DMS79 (cell line): ENCODE measurements around the gene ADARB2.

Experiments
- DNase-seq: peaks from one replicate; lab custom pipeline; 2025; lab: John Stamatoyannopoulos, UW

ADARB2 gene

DNA sequence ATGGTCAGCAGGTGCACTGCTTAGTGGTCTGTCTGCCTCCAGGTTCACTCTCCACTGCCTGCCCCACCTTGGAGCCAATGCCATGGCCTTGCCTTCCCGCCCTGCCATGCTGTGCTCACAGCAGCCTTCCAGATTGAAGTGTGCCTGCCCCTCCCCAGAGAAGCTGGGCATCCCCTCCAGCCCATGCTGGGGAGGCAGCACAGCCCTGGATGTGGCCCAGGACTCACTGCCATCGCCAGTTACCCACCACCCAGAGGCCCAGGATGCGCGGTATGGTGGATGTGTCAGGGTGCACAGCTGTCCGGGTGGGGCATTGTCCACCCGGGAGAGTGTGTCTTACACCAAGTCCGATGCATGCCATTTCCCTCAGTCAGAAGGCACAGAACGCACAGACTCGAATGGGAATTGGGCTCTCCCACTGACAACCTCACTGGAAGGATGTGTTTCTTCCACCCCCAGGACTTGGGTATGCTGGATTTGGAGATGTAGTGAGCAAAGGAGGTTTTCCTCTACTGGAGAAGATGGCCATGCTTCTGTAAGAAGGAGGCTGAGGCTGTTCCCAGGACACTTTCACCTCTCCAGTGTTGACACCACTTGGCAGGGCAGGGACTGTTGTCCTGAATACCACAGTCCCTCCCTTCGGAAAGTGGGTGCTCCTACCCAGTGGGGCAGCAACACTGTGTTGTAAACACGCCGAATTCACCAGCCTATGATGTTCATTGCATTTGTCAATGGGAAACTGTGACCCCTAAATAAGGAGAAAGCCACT is 122.0 kb downstream of the ADARB2 start:
- no peak for DNase-seq

DNA sequence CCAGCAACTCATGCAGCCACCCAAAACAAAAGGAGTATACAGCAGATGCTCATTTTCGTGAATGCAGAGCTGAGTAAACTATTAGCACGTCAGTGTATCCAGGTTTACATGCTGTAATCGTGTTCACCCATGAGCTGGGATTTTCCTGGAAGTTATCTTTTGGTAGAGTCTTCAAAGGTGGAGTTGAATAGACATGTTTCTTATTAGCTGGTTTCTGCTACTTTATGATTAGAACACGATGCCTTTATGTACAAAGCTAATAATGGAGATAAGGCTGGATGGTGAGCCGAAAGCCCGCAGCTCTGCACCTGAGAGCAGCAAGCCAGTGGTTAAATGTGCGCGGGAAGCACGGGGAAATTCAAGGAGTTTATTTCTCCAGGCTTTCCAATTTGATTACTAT is 123.8 kb downstream of the ADARB2 start:
- no peak for DNase-seq

DNA sequence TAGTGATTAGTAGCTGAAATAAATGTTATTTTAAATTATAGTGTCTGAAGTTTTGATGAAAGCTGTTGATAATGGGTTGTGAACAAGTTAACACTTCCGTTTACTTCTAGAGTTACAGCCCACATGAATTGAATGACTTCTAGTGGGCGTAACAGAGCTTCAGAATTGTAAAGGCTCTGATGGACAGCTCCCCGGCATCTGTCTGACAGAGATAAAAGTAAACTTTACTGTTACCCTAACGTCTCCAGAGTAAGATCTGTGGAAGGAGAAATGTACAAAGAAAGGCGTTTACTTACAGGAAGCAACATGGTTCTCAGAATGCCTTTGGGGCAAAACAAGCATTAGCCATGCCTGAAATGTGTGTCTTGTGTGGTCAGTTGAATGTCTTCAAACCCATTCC is 124.4 kb downstream of the ADARB2 start:
- no peak for DNase-seq

GRCh38 chr10:1611936-1612550 is 125.3 kb downstream of the ADARB2 start:
- no peak for DNase-seq

DNA sequence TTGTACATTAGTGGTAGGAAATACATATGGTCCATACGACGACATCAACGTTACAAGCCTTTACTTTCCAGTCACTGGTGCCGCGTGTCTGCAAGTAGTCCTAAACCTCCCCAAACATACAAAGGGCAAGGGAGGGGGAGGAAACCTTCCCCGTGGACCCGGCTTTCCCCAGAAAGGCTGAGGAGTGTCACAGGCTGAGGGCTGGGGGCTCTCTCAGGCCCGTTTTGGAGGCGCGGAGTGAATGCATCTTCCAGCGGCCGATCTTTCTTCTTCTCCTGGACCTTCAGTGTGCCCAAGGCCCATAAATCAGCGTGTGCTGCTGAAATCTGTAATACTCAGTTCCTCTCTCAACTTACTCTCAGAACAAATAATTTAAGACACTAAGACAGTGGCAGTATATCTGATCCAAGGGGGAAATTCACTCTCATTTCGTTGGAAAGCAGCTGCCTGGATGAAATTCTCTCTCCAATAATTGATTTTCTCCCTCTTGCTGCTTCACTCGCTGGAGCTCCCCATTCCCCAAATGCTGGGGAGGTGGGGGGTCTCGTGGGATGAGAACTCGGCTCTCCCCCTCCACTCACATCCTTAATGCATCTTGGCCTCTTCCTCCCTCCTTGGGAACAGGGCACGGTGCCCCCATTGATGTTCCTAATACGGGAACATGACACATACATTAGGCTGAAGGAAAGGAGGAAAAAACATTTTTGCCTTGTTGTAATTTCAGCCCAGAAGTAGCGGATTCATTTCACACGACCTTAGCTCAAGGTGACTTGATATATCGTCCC is 126.1 kb downstream of the ADARB2 start:
- DNase-seq = no peak

DNA sequence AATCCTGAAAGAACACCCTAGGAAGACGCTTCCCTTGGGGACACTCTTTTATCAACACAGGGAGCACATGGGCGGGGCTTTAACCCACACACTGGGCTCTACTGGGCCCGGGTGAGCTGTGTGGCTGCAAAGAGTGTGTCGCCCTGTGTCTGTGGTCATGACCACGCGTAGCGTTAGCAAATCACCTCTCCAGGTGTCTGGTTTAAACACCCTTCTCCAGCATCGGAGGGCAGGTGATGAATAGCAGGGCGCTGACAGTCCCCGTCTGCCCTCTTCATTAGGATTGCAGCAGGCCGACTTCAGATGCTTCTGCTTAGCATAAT is 127.7 kb downstream of the ADARB2 start:
- DNase-seq = no peak

- no peak for DNase-seq
These were observed 128.3 kb downstream of the ADARB2 start for GRCh38 chr10:1608851-1609647.

GRCh38 chr10:1608408-1608807 is 128.9 kb downstream of the ADARB2 start:
- no peak for DNase-seq

DNA sequence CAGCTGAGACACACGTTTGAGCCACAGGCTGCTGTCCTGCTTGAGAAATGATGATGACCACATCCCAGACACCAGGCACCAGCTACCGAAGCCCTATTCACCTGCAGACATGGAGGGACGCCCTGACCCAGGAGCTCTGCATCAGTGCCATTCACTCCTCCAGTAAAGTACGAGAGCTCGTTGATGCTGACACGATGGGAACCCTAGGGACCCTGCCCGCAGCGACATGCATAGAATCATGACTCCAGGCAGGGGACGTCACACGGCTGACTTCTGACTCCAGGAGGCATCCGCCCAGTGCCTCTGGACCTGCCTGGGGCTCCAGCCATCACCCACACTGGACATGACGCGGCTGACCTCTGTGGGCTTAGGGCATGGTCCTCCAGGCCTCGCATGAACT is 129.9 kb downstream of the ADARB2 start:
- no peak for DNase-seq

- DNase-seq = no peak
These were observed 131.1 kb downstream of the ADARB2 start for GRCh38 chr10:1605999-1606940.

GRCh38 chr10:1605121-1605520 is 132.2 kb downstream of the ADARB2 start:
- no peak for DNase-seq

DNA sequence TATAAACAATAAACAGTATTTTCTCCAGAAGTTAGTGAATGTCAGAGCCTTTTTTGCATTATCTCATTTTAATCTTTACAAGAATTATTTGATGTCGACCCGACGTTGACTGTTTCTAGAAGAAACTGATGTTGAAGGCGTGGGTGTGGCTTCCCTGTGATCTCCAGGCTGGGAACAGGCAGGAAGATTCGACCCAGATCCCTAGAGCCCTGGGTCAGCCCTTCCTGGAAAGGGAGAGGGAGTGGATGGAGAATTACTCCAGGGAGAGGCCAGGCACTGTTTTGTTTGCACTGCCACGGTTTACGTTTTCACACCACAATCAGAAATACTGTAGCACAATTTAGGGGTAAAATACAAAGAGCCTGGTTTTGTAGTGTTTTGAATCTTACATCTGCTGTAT is 133.1 kb downstream of the ADARB2 start:
- DNase-seq = no peak

- DNase-seq = no peak
These were observed 134.1 kb downstream of the ADARB2 start for GRCh38 chr10:1603181-1603580.

DNA sequence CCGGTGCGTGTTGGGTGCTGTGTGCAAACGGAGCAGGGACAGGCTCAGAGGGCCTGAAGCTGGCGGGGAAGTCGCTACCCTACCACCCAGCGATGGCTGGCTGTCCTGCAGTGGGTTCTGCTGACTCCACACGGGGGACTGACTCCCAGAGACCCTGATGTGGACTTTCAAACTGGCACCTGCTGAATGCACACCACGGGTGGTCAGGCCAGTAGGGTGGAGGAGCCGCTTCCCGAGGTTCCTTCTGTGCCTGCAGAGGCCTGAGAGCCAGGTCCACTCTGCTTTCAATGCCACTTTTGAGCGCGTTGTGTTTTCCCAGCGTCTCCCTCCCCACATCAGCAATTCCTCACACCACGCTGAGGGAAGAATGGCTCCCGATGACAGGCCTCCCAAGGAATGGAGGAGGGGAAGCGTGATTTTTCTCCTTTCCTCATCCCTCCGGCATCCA is 135.3 kb downstream of the ADARB2 start:
- no peak for DNase-seq

DNA sequence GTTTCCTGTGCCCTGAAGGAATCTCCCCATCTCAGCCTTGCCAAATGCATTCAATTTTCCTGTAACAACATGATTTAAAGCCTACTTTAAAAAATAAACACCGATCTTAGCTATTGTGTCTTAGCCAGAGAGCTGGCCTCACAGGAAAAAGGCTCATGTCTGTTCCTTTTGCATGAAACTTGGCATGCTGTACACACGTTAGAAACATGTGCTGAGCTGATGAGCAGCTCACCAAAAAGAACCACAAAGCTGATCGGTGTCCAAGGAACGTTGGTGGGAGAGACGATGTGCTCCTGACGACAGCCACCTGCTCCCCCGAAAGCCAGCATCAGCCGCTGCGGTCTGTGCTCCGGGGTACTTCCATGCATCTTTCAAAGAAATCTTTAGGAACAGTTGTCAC is 135.9 kb downstream of the ADARB2 start:
- DNase-seq = no peak

DNA sequence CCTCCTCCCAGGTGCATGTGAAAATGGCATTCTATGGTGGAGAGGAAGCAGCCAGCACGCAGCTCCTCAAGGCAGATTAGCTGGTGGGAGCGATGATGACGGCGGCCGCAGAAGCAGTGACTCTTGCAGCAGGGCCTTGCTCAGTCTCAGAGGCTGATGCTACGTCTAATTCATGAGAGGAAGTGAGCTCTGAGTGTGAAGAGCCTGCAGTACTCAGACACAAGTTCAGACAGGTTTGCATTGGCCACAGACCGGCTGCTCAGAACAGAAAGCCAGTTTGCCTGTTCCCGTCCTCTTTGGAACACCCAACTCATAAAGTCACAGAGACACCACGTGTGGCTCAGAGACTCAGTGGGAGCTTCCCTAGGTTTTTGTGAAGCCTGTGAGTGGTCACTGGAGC is 136.5 kb downstream of the ADARB2 start:
- peak; percentile 53 for DNase-seq

- no peak for DNase-seq
These were observed 138.8 kb downstream of the ADARB2 start for GRCh38 chr10:1598393-1599153.

GRCh38 chr10:1597370-1598146 is 139.8 kb downstream of the ADARB2 start:
- DNase-seq = no peak

GRCh38 chr10:1596482-1597099 is 140.7 kb downstream of the ADARB2 start:
- no peak for DNase-seq
